Measurements from ENCODE around the gene KHNYN.
"Not testable (repeated sequence)": the region's sequence is repeated elsewhere in the genome, so short reads cannot be mapped to it uniquely, and the experiment has no call there.

KHNYN gene

GRCh38 chr14:24429395-24430142 is at the start of gene KHNYN, which contains the start of gene CBLN3:
Gene KHNYN, plus strand, starts transcription at chr14:24429954. Its CDS starts 777 bp downstream, at chr14:24430731.
Gene CBLN3, minus strand, starts transcription at chr14:24429668. Its CDS starts 614 bp downstream, at chr14:24429054.
- peak; percentile 91 for DNase-seq

- DNase-seq = no peak
Observed at GRCh38 chr14:24381363-24382063, 48.2 kb upstream of the KHNYN start.

DNA sequence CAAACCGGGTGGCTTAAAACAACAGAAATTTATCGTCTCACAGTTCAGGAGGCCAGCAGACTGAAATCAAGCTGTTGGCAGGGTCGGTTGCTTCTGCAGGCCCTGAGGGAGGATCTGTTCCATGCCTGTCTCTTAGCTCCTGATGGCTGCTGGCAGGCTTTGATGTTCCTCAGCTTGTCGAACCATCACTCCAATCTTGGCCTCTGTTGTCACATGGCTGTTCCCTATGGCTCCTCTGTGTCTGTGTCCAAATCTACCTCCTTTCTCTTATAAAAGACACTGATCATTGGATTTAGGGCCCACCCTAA is 47.7 kb upstream of the KHNYN start:
- no peak for DNase-seq

GRCh38 chr14:24384169-24384568 is 45.6 kb upstream of the KHNYN start:
- no peak for DNase-seq

- no peak for DNase-seq
Observed at GRCh38 chr14:24385524-24385923, 44.2 kb upstream of the KHNYN start.

DNA sequence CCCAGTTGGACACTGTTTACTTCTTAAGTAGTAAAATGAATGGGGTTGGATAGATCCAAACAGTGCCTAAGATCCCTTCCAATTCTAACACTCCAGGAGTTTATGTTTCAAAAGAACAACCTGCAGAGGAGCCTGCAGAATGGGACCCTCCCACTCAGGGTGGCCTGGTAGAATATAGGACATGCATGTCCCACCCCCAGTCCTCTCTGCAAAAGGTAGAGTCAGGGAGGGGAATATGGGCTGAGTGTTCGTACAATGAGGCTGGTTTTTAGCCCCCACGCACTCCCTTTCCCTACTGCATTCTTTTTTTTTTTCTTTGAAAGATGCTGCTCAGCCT is 42.8 kb upstream of the KHNYN start:
- DNase-seq = no peak

DNA sequence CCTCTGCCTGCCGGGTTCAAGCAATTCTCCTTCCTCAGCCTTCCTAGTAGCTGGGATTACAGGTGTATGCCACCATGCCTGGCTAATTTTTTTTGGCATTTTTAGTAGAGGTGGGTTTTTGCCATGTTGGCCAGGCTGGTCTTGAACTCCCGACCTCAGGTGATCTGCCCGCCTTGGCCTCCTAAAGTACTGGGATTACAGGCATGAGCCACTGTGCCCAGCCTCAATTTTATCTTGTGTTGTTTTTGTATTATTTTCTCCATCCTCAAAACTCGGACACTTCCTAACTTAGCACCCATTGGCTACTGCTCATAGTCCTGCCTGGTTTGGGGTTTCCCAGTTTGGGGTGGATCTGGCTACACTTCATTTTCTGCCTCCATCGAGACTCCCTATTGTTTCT is 42.2 kb upstream of the KHNYN start:
- DNase-seq = not testable (repeated sequence)

GRCh38 chr14:24388474-24389179 is 41.1 kb upstream of the KHNYN start:
- DNase-seq = no peak

- no peak for DNase-seq
Observed at GRCh38 chr14:24389226-24389848, 40.4 kb upstream of the KHNYN start.

GRCh38 chr14:24390701-24391468 is 38.9 kb upstream of the KHNYN start:
- DNase-seq = no peak

DNA sequence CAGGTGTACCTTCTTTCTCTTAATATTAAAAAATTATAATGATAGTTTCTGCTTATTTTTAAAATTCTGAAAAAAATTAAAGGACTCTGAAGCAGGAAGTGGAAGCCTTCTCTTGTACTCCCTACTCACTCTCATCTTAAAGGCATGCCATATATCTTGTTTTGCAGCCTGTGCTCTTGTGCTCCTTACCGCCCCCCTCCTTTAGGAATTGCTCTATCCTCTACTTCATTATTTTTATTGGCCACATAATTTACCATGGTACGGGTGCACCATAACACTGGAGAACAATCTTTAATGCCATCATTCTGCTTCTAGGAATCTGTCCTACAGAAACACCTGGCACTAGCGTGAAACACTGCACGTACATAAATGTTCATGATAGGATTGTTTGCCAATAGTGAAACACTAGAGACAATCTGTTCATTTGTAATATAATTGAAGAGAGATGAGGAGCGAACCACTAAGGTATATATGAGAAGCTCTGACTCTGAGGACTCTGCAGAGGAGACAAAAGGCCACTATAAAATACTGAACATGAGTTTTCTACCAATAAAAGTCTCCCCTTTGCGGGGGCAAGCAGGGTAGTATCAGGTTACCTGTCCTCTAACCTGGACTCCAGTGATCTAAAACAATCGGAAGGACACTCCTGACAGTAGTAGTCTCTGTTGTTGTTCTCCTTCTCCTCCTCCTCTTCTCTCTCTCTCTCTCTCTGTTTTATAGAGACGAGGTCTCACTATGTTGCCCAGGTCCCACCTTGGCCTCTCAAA is 37.2 kb upstream of the KHNYN start:
- DNase-seq = no peak

DNA sequence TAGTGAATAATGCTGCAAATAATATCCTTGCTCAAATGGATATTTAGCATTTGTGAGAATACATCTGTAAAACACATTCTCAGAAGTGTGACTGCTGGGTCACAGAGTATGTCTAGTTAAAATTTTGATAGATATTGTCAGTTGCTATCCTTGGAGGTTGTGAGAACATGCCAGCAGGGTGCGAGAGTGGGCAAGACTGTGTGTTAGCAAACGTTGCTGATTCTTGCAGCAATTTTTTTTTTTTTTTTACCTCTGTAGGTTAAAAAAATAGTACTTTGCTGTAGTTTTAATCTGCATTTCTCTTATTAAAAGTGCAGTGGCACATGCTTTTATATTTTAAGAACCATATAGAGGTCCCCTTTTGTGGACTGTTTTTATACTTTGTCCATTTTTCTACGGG is 35.5 kb upstream of the KHNYN start:
- no peak for DNase-seq

- DNase-seq = no peak
Observed at GRCh38 chr14:24395609-24396582, 33.9 kb upstream of the KHNYN start.

- no peak for DNase-seq
Observed at GRCh38 chr14:24397639-24398292, 32.0 kb upstream of the KHNYN start.

DNA sequence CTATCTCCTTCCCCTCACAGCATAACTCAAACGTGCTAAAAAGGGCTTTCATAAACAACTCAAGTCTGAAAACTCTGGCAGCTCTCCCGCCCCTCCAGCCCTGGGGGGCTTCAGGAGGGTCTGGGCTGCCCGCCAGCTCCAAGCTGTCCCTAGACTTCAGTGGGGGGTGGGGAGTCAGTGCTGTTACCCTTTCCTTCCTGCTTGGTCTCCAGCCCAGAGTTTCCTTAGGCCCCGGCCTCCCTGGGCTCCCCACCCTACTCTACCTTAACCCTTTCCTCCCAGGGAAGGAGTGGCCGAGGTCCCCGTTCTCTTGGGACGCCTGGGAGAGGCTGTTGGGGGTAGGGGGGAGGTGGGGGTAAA is 31.5 kb upstream of the KHNYN start:
- DNase-seq = no peak

DNA sequence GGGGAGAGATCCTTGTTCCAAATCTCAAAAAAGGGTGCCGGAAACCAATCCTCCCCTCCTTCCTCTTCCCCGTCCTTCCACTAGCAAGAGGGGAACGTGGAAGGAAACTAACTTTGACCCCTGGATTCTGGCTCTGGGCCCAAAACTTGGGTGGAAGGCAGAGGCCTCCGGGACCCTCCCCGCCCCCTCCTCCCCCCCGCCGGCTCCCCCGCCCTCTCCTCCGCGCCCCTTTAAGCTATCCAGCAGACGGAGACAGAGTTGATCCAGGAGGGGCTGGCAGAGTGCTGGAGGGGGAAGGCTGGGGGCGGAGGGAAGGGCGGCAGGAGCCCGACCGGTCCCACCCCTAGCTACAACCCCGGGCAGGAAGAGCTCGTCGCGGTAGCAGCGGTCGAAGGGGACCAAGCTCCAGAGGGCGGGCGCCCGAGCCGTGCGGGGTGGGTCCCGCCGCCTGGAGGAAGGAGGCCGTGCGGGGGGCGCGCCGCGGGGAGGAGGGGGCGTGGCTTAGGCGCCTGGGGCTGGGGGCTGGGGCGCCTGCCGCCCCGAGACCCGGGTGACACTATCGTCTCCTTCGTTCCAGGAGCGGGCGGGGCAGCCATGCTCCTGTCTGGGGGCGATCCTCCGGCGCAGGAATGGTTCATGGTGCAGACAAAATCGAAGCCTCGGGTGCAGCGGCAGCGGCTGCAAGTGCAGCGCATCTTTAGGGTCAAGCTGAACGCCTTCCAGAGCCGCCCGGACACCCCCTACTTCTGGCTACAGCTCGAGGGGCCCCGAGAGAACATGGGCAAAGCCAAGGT is 30.9 kb upstream of the KHNYN start, which contains the start of gene NYNRIN:
TSS of gene NYNRIN (plus strand) at position 351 of the 794 bp plus-strand sequence. CDS start at position 595, 244 bp downstream.
- DNase-seq = peak; percentile 20

- DNase-seq = no peak
Observed at GRCh38 chr14:24399447-24399822, 30.3 kb upstream of the KHNYN start.

DNA sequence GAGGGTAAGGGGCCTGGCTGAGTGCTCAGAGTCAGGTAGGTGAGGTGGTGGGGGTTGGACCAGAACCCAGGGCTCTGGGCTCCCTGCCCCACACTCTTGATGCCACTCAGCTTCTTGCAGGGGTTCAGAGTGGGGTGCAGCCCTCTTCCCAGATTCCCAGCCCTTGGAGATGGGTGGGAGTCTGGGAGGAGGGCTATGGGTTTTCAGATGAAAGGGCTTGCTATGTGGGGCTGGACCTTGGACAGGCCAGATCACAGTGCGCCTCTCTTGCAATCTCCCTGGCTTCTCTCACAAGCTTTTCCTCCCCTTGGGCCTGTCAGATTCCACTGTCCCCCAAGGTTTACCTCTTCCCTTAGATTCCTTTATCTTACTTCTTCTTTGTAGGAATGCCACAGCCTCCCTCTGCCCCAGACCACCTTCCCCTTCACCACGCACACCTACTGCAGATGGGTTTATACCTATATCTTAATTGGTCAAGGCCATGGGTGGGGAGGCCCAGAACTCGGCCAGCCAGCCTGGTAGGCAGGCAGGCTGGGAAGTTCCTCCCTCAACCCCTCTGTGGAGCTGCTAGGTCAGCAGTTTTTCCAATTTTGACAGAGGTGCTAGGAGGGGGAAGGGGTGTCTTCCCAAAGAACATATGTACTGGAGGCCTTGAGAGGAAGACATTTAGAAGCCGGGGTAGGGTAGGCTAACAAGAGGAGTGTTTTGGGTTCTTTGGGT is 29.6 kb upstream of the KHNYN start:
- DNase-seq = no peak

All from CD4-positive, alpha-beta T cell treated with Interleukin-10 for 1 hour (primary cell).